Neuron (in vitro differentiated cells): ENCODE measurements around the gene KATNIP.

ENCODE experiments used
- H2AFZ ChIP-seq: one replicate; pipeline ENCODE4 v1.6.1; 2013; ENCODE audit warnings: low read depth, mild to moderate bottlenecking, inconsistent platforms, low read length, moderate library complexity
- H3K27me3 ChIP-seq: one replicate; pipeline ENCODE4 v1.6.1; 2013; ENCODE audit warnings: low read length; ENCODE audit not compliant: insufficient read depth
- H3K36me3 ChIP-seq: one replicate; pipeline ENCODE4 v1.6.1; 2013; ENCODE audit warnings: low read length; ENCODE audit not compliant: insufficient read depth
- H3K4me1 ChIP-seq: one replicate; pipeline ENCODE4 v1.6.1; 2013; ENCODE audit warnings: low read length; ENCODE audit not compliant: insufficient read depth
- H3K4me3 ChIP-seq: 2 replicates; pipeline ENCODE4 v1.5.1; 2013; ENCODE audit warnings: mild to moderate bottlenecking, low read length, moderate library complexity
- H3K9me3 ChIP-seq: one replicate; pipeline ENCODE4 v1.6.1; 2013; ENCODE audit warnings: low read length

Gene KATNIP

GRCh38 chr16:27598931-27599565, 49.1 kb downstream of the KATNIP start:
- no peaks in the 10 kb centered on the region for H3K27me3 ChIP-seq
- H3K4me3 ChIP-seq: no peak overlapping the region
- H3K36me3 ChIP-seq: peaks cover 7% of the 10 kb centered on the region
- no peaks in the 10 kb centered on the region for H3K4me1 ChIP-seq
- no peaks in the 10 kb centered on the region for H3K9me3 ChIP-seq
- no peak overlapping the region for H2AFZ ChIP-seq

- Histone ChIP-seq H3K36me3 (peaks cover 7% of the 10 kb centered on the region), H2AFZ (no peak overlapping the region), H3K4me1 (no peaks in the 10 kb centered on the region), H3K4me3 (no peak overlapping the region), H3K27me3 (no peaks in the 10 kb centered on the region), H3K9me3 (no peaks in the 10 kb centered on the region)
These were observed 49.7 kb downstream of the KATNIP start for GRCh38 chr16:27599606-27600005.
